HG03575 (cell line): ENCODE measurements around the gene SLC39A11.

Source experiments
- ATAC-seq: cut with Tn5 transposase; IDR thresholded peaks from one replicate; pipeline ENCODE4 v1.9.1; 2021; ENCODE audit not compliant: unreplicated experiment, insufficient number of reproducible peaks, low FRiP score; ENCODE audit errors: extremely low read depth

The SLC39A11 gene

GRCh38 chr17:72876413-72876812, 216.1 kb downstream of the SLC39A11 start:
- no peak for ATAC-seq

- no peak for ATAC-seq
Measured at GRCh38 chr17:72875361-72875760, 217.1 kb downstream of the SLC39A11 start.

- no peak for ATAC-seq
Measured at GRCh38 chr17:72872396-72872795, 220.1 kb downstream of the SLC39A11 start.

GRCh38 chr17:72870367-72870985, 222.0 kb downstream of the SLC39A11 start:
- no peak for ATAC-seq

DNA sequence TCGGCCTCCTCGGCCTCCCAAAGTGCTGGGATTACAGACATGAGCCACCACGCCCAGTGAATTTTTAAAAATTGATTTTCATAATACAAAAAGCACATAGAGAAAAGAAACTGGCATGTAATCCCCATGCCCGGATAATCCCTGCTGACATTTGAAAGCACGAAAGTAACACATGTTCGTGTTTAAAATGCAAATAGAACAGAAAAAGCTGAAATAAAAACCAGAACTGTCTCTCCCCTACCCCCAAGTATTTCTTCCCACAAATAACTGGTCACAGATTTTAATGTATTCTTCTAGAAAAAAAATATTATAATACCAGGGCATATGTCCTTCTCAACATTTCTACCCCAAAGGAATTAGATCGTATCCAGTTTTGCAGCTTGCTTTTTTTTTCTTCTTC, 222.9 kb downstream of the SLC39A11 start:
- no peak for ATAC-seq

DNA sequence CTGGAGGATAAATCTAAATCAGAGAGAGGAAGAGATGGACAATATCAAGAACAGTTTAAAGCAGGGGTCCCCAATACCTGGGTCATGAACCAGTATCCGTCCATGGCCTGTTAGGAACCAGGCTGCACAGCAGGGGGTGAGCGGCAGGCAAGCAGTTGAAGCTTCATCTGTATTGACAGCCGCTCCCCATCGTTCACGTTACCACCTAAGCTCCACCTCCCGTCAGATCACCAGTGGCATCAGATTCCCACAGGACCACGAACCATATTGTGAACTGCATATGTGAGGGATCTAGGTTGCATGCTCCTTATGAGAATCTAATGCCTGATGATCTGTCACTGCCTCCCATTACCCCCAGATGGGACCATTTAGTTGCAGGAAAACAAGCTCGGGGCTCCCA, 226.5 kb downstream of the SLC39A11 start:
- ATAC-seq = no peak

GRCh38 chr17:72863526-72864211, 228.8 kb downstream of the SLC39A11 start:
- ATAC-seq = no peak

DNA sequence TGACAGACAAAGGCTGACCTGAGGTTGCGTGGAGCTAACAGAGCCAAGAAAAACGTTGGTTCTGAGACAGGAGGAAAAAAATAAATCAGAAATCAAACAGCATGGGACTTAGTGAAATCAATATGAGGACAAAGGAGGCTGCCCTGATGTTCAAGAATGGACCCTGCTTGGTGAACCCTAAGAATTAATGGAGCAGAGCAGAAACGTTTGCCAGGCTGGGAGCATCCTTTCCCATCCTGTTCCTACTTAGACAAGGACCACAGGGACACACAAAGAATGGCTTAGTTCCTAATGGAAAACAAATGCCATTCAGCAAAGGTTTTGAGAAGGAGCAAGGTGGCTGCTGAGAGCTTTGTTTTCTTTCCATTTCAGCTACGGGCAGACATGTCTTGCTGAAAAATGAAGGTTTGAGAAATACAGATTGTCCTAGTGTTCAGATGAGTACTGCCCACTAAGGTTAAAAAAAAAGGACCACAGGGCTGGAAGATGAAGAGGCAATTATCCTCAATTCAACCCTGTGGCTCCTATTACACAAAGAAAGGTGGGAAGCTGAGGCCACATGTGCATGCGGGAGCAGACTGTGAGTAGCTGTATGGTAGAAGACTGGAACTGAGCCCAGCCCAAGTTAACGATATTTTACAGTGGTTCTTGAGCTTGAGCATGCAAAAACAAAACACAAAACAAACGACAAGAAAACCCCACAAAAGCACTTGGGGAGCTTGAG, 230.1 kb downstream of the SLC39A11 start:
- ATAC-seq = no peak

DNA sequence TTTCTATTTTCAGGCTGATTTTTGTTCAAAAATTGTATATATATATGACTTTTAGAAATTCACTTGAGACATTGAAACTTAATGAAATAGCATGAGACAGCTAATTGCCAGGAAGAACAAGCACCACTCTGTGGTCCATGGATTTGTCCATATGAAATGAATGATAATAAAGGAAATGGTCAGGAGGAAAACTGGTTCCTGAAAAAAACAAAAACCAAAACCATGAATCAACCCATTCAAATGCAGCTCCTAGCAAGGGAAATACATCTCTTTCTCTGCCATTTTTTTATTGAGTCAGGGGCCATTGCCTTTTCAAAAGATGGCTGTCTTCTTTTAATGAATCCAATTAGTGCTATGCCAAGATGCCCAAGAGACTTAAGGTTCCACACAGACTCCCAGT, 230.7 kb downstream of the SLC39A11 start:
- no peak for ATAC-seq

DNA sequence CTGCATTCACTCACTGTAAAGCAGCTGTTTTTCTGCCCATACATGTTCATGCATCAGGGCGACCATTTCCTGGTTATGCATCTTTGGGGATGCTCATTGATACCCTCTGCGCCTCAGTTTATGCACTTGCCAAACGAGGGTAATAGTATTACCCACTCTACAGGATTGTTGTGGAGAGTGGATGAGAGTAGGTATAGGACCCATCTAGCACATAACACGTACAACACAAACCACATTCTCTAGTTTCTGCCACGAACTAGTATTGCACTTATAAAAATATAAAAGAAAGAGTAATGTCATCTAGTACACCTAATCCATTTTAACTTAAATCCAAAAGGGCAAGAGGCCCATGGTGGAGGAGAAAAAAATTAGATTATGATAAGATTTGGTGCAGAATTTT, 231.7 kb downstream of the SLC39A11 start:
- no peak for ATAC-seq

- ATAC-seq = no peak
Measured at GRCh38 chr17:72858826-72859495, 233.5 kb downstream of the SLC39A11 start.

GRCh38 chr17:72853440-72854415, 238.8 kb downstream of the SLC39A11 start:
- ATAC-seq = no peak

DNA sequence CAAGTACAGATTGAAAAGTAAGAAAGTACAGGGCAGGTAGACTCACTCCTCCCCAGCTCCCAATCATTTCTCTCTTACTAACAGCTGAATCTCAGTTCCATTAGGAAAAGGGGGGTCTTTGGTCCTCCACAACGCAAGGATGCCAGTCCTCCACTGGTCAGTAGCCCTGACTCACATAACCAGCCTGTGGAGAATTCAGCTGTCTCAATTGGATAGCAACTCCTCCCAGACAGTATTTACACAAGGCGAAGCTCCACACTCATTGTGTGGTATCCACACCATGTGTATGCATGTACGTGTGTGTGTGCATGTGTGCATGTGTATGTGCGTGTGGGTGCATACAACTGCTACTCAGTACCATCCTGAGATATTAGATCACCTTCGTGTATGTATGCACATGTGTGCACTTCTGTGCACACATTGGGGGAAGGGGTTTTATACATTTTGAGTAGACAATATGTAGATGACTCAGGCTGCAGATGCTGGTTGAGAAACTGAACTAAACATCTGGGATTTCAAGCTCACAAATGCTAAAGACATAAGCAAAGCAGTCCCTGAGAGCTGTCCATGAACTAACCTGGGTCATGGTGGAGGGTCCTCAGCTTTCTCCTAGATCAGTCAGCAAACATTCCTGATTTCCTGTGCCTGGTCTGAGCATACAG, 240.1 kb downstream of the SLC39A11 start:
- no peak for ATAC-seq

DNA sequence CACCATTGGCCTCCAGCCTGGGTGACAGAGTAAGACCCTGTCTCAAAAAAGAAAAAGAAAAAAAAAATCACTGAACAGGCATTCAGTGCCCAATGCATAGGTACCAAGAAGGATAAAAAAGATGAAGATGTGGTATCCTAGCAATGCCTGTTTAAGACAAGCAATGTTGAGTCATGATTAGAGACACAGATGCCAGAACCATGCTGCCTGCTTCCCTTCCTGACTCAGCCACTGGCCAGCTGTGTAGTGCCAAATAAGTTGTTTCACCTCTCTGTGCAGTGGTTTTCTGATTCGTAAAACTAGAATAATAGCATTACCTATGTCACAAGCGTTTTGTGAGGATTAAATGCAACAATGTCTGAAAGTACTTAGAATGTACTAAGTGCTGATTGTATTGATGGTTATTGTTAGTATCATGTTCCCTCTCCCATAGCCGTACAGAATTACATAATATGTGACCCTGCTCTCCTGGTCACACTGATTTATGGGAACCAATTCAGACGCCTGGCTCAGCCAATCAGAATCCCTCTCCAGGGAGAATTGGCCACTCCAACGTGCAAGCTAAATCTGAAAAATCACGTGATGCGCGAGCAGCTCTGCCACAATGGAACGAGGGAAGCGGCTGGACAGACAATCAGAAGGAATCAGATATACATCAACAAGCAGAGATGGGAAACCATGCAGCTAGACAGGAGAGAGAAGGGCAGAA, 241.9 kb downstream of the SLC39A11 start:
- ATAC-seq = no peak

DNA sequence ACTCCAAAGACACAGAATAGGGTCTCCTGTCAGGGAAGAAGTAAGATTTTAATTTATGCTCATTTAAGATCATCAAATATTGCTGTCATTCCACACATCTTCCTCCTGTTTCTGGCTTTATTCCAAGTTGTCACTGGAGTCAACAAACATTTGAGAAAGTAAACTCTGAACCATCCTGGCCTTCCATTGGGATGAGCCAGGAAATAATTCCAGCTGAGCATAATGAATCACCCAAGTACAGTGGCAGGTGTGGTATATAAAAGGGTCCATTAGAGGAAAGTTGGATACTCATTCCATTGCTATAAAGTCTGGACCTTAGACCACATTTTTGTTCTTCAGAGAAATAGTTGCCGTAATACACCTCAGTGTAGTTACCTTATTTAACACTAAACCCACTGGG, 246.1 kb downstream of the SLC39A11 start:
- ATAC-seq = no peak

DNA sequence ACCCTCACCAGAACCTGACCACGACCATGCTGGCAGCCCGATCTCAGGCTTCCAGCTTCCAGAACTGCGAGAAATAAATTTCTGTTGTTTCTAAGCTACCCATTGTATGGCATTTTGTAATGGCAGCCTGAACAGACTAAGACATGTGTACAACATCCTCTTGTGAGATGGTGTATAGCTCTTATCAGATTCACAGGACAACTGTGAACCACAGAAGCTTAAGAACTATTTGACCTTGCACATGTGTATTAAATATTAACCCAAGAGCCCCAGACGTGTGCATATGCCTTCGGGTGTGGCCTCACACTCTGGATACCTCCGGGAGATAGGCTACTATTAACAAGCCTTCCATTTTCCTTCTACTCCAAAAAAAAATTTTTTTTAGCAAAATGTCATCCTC, 248.9 kb downstream of the SLC39A11 start:
- no peak for ATAC-seq

GRCh38 chr17:72840019-72840418, 252.5 kb downstream of the SLC39A11 start:
- ATAC-seq = no peak
